Erythroblast (primary cell): ENCODE data around the gene MRPS2.

Experiments used
- GATA1 ChIP-seq: IDR thresholded peaks from 2 replicates; pipeline ENCODE4 v1.6.1; 2011; ENCODE audit warnings: low read depth, mild to moderate bottlenecking, control low read depth, low read length, moderate library complexity
- POLR2A ChIP-seq: IDR thresholded peaks from 2 replicates; pipeline ENCODE4 v1.6.1; 2011; ENCODE audit warnings: mild to moderate bottlenecking, low read length

DNA sequence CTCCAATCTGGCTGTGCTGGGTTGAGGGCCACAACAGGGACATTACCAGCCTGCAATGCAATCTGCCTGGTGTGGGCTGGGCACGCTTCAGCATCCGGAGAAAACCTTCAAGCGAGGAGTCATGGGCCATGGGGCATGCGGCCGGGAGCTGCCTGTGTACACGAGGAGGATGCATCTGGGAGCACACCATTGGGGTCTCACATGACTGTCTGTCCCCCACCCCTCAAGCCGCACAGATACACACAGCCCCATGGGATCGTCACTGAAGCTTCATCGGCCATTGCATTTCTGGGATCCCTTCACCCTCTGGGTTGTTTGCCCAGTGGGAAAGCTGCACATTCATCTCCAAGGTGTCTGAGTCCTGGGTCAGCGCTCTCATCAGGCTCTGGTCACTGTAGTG, 30.6 kb downstream of the MRPS2 start:
- no peak for TF ChIP-seq POLR2A
- no peak for TF ChIP-seq GATA1
